IPS-20b (cell line): ENCODE measurements around the gene ADAMTS14.

ENCODE experiments used
- H3K27ac ChIP-seq: one replicate; pipeline ENCODE4 v1.5.1; 2013; ENCODE audit warnings: low read length
- H3K27me3 ChIP-seq: 2 replicates; pipeline ENCODE4 v1.6.1; 2013; ENCODE audit warnings: mild to moderate bottlenecking, low read length, inconsistent platforms; ENCODE audit not compliant: insufficient read depth
- H3K36me3 ChIP-seq: 2 replicates; pipeline ENCODE4 v1.6.1; 2013; ENCODE audit warnings: low read depth, mild to moderate bottlenecking, inconsistent platforms, low read length, moderate library complexity; ENCODE audit not compliant: insufficient read depth
- H3K4me1 ChIP-seq: 2 replicates; pipeline ENCODE4 v1.6.1; 2013; ENCODE audit warnings: mild to moderate bottlenecking, control low read depth, inconsistent platforms, low read length, moderate library complexity; ENCODE audit not compliant: insufficient read depth
- H3K4me3 ChIP-seq: 2 replicates; pipeline ENCODE4 v1.5.1; 2013; ENCODE audit warnings: mild to moderate bottlenecking, low read length, inconsistent platforms
- H3K9ac ChIP-seq: 2 replicates; pipeline ENCODE4 v1.6.1; 2013; ENCODE audit warnings: low read depth, mild to moderate bottlenecking, inconsistent platforms, low read length, moderate library complexity
- H3K9me3 ChIP-seq: 2 replicates; pipeline ENCODE4 v1.6.1; 2013; ENCODE audit warnings: mild to moderate bottlenecking, low read depth, low read length, inconsistent platforms; ENCODE audit not compliant: insufficient read depth

ADAMTS14 gene

GRCh38 chr10:70647086-70647485 is 25.2 kb upstream of the ADAMTS14 start:
- H3K27me3 ChIP-seq, result no peaks in the 10 kb centered on the region
- peaks cover 41% of the 10 kb centered on the region for H3K9me3 ChIP-seq
- H3K27ac ChIP-seq, result no peak overlapping the region
- H3K36me3 ChIP-seq, result no peaks in the 10 kb centered on the region
- no peaks in the 10 kb centered on the region for H3K4me1 ChIP-seq
- H3K4me3 ChIP-seq, result no peak overlapping the region
- no peak overlapping the region for H3K9ac ChIP-seq

DNA sequence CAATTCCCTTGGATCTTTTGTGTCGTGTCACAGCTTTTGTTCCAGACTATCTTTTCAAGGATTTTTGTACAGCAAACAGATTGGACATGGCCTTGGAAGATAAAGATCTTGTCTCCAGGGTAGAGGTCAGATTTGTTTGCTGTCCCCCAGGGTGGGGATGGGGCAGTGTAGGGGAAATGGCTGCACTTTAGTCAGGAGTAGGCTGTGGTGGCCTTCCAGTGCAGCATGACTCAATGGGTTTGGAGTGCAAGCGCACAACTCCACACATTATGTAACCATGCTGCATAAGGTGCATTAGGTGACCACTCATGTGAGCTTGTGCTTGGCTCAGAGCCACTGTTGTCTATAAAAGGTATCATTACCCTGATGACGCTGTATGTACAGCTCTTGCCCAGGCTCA is 23.9 kb upstream of the ADAMTS14 start:
- H3K9me3 ChIP-seq, result peaks cover 44% of the 10 kb centered on the region

GRCh38 chr10:70649526-70649925 is 22.8 kb upstream of the ADAMTS14 start:
- peaks cover 44% of the 10 kb centered on the region for H3K9me3 ChIP-seq
- no peaks in the 10 kb centered on the region for H3K4me1 ChIP-seq
- H3K27me3 ChIP-seq, result no peaks in the 10 kb centered on the region
- no peaks in the 10 kb centered on the region for H3K36me3 ChIP-seq
- H3K4me3 ChIP-seq, result no peak overlapping the region
- no peak overlapping the region for H3K27ac ChIP-seq
- no peak overlapping the region for H3K9ac ChIP-seq

More for the DNA sequence above, 23.9 kb upstream of the ADAMTS14 start:
- H3K4me1 ChIP-seq, result no peaks in the 10 kb centered on the region
- H3K4me3 ChIP-seq, result no peak overlapping the region
- H3K36me3 ChIP-seq, result no peaks in the 10 kb centered on the region
- H3K27ac ChIP-seq, result no peak overlapping the region
- no peaks in the 10 kb centered on the region for H3K27me3 ChIP-seq
- no peak overlapping the region for H3K9ac ChIP-seq

DNA sequence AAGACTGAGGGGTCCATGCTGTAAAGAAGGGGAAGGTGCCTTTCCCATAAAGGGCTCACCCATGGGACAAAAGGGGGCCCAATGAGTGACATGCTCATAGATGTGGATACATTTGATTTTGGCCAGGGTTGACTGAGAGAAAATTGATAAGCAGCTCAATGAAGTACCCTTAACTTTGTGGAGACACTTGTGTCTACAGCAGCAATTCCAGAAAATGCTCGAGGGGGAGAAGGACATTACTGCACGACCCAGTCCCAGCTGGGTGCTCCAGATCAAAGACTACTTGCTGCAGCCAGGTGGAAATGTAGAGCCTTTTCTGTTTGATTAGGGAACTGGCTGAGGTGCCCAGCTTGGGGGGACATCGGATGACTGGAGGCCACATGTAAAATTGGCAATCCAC is 22.2 kb upstream of the ADAMTS14 start:
- H3K27ac ChIP-seq, result no peak overlapping the region
- H3K36me3 ChIP-seq, result no peaks in the 10 kb centered on the region
- H3K9me3 ChIP-seq, result peaks cover 44% of the 10 kb centered on the region
- no peak overlapping the region for H3K9ac ChIP-seq
- H3K27me3 ChIP-seq, result no peaks in the 10 kb centered on the region
- no peaks in the 10 kb centered on the region for H3K4me1 ChIP-seq
- no peak overlapping the region for H3K4me3 ChIP-seq

GRCh38 chr10:70650718-70651117 is 21.6 kb upstream of the ADAMTS14 start:
- Histone ChIP-seq H3K27me3 (no peaks in the 10 kb centered on the region), H3K4me1 (no peaks in the 10 kb centered on the region), H3K9me3 (peaks cover 44% of the 10 kb centered on the region), H3K27ac (no peak overlapping the region), H3K9ac (no peak overlapping the region), H3K36me3 (no peaks in the 10 kb centered on the region), H3K4me3 (no peak overlapping the region)

DNA sequence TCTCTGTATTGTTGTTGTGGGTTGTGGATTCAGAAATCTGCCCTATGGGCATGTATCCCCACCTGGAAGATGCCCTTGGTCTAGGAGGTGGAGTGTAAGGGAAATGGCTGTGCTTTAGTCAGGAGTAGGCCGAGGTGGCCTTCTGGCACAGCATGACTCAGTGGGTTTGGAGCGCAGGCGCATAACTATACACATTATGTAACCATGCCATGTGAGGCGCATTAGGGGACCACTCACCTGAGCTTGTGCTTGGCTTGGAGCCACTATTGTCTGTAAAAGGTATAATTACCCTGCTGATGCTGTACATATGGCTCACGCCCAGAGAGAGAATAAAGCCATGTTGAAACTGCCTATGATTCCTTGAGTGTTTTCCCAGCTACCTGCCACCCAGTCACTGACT is 20.6 kb upstream of the ADAMTS14 start:
- Histone ChIP-seq H3K4me3 (no peak overlapping the region), H3K9ac (no peak overlapping the region), H3K9me3 (peaks cover 44% of the 10 kb centered on the region), H3K4me1 (no peaks in the 10 kb centered on the region), H3K36me3 (no peaks in the 10 kb centered on the region), H3K27me3 (no peaks in the 10 kb centered on the region), H3K27ac (no peak overlapping the region)

- no peak overlapping the region for H3K27ac ChIP-seq
- no peak overlapping the region for H3K9ac ChIP-seq
Measured at GRCh38 chr10:70652761-70653657, 19.3 kb upstream of the ADAMTS14 start.

DNA sequence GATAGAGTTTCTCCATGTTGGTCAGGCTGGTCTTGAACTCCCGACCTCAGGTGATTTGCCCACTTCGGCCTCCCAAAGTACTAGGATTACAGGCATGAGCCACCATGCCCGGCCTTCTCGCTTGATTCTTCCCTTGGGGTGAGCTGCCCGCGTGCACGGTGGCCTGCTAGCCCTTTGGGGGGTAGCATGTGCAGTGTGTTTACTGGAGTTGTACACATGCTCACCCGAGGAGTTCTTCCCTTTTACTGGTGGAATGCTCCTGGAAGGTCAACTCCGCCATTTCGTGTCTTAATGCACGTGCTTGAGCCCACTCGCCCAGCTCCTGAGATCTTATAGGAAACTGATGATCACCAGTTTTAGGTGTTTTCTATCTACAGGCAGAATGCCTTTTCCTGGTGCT is 17.0 kb upstream of the ADAMTS14 start:
- Histone ChIP-seq H3K27me3 (no peaks in the 10 kb centered on the region), H3K9ac (no peak overlapping the region), H3K36me3 (no peaks in the 10 kb centered on the region), H3K27ac (no peak overlapping the region), H3K4me3 (no peak overlapping the region), H3K4me1 (no peaks in the 10 kb centered on the region), H3K9me3 (peaks cover 27% of the 10 kb centered on the region)

More at GRCh38 chr10:70652761-70653657, 19.3 kb upstream of the ADAMTS14 start:
- no peak overlapping the region for H3K4me3 ChIP-seq
- H3K27me3 ChIP-seq, result no peaks in the 10 kb centered on the region
- no peaks in the 10 kb centered on the region for H3K4me1 ChIP-seq
- peaks cover 40% of the 10 kb centered on the region for H3K9me3 ChIP-seq
- no peaks in the 10 kb centered on the region for H3K36me3 ChIP-seq

DNA sequence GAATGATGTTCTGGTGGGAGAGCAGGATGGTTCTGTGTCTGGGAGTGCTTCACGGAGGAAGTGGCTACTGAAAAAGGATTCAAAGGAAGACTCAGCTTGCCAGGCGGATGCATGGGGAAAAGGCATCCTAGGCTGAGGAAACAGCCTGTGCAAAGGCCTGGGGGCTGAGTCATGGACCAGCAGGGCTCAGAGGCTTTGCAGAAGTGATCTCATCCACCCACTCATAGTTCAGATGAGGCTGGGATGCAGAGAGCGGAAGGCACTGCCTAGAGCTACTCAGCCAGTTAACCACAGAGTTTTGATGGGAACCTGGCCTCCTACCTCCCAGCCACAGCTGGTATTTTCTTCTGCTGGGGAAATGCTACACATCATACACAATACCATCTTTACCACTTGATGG is 15.8 kb upstream of the ADAMTS14 start:
- peaks cover 15% of the 10 kb centered on the region for H3K9me3 ChIP-seq
- H3K4me3 ChIP-seq, result no peak overlapping the region
- no peak overlapping the region for H3K27ac ChIP-seq
- no peaks in the 10 kb centered on the region for H3K27me3 ChIP-seq
- H3K9ac ChIP-seq, result no peak overlapping the region
- no peaks in the 10 kb centered on the region for H3K4me1 ChIP-seq
- no peaks in the 10 kb centered on the region for H3K36me3 ChIP-seq

DNA sequence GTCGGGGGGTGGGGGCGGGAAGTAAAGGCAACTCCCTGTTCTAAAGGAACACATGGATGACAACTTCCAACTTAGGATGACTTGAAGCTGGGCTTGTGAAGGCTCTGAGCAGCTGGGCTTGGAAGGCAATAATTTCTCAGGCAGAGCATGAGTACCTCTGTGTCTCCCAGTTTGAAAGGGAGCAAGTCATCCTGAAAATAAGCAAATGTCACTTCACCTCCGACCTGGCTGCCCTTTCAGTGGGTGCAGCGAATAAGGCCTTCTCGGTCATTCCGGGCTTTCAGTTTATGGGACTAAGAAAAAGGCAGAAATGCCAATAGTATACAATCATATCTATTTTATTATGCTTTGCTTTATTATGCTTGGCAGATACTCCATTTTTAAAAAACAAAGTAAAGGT is 15.3 kb upstream of the ADAMTS14 start:
- Histone ChIP-seq H3K9me3 (peaks cover 9% of the 10 kb centered on the region), H3K4me1 (no peaks in the 10 kb centered on the region), H3K9ac (no peak overlapping the region), H3K27me3 (no peaks in the 10 kb centered on the region), H3K27ac (no peak overlapping the region), H3K36me3 (no peaks in the 10 kb centered on the region), H3K4me3 (no peak overlapping the region)

DNA sequence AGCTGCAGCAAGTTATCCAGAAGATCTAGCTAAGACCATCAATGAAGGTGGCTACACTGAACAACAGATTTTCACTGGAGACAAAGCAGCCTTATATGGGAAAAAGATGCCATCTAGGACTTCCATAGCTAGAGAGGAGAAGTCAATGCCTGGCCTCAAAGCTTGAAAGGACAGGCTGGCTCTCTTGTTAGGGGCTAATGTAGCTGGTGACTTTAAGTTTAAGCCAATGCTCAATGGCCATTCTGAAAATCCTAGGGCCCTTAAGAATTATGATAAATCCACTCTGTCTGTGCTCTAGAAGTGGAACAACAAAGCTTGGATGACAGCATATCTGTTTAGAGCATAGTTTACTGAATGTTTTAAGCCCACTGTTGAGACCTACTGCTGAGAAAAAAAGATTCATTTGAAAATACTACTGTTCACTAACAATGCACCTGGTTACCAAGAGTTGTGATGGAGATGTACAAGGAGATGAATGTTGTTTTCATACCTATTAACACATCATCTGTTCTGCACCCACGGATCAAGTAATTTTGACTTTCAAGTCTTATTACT is 13.6 kb upstream of the ADAMTS14 start:
- Histone ChIP-seq H3K9me3 (peaks cover 6% of the 10 kb centered on the region; the same call in 1 of the 2 replicates), H3K36me3 (no peaks in the 10 kb centered on the region), H3K27ac (no peak overlapping the region), H3K9ac (no peak overlapping the region), H3K27me3 (no peaks in the 10 kb centered on the region), H3K4me3 (no peak overlapping the region), H3K4me1 (no peaks in the 10 kb centered on the region; the same call in 1 of the 2 replicates)

GRCh38 chr10:70659306-70659705 is 13.0 kb upstream of the ADAMTS14 start:
- no peak overlapping the region for H3K4me3 ChIP-seq
- no peak overlapping the region for H3K9ac ChIP-seq

More at GRCh38 chr10:70659306-70659705, 13.0 kb upstream of the ADAMTS14 start:
- Histone ChIP-seq H3K9me3 (peaks cover 6% of the 10 kb centered on the region; the same call in 1 of the 2 replicates), H3K27ac (no peak overlapping the region), H3K4me1 (no peaks in the 10 kb centered on the region; the same call in 1 of the 2 replicates), H3K27me3 (no peaks in the 10 kb centered on the region; the same call in 1 of the 2 replicates), H3K36me3 (no peaks in the 10 kb centered on the region)
